NCI-H510A treated with DMSO at 0.1 percent for 48 hours (cell line): ENCODE data around the gene MACROH2A1.
A peak's percentile ranks its signal among the peaks of the same experiment; 100 is the strongest.

Experiments
- DNase-seq: peaks from one replicate; lab custom pipeline; 2025; lab: John Stamatoyannopoulos, UW

The MACROH2A1 gene

GRCh38 chr5:135435467-135436330 is 36.7 kb upstream of the MACROH2A1 start:
- DNase-seq, result no peak

GRCh38 chr5:135434591-135435466 is 35.8 kb upstream of the MACROH2A1 start:
- DNase-seq, result no peak

DNA sequence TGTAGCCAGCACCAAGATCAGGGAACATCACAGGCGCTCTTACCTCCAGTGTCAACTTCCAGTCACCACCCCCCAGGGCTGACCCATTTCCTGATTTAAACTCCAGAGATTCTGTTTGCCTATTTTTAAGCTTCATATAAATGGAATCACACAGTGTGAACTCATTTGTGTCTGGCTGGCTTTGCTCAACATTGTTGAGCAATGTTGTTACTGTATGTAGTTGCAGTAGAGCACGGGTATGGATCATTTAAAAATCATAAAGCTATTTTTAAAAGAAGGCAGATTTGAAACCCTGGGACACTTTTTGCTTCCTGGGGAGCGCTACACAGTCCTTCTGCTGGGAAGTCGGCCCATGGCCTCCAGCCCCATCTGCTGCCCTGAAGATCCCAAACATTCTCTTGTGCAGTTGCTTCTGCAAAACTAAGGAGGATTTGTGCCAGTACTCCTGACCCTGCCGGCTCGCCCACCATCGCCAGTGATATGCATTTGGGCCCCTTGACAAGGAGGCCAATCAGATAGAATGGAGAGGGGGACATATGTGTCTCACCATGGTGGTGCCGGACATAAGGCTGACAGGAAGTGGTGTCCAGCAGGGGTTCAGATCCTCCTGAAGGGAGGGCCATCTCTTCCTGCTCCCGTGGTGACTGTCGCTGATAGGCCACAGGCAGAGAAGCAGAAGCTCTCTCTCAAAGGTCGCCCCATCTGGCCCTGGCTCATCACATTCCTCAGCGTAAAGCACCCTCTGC is 34.8 kb upstream of the MACROH2A1 start:
- DNase-seq, result no peak

- DNase-seq, result no peak
Observed at GRCh38 chr5:135432113-135432512, 33.1 kb upstream of the MACROH2A1 start.

GRCh38 chr5:135430135-135430437 is 31.1 kb upstream of the MACROH2A1 start:
- no peak for DNase-seq

DNA sequence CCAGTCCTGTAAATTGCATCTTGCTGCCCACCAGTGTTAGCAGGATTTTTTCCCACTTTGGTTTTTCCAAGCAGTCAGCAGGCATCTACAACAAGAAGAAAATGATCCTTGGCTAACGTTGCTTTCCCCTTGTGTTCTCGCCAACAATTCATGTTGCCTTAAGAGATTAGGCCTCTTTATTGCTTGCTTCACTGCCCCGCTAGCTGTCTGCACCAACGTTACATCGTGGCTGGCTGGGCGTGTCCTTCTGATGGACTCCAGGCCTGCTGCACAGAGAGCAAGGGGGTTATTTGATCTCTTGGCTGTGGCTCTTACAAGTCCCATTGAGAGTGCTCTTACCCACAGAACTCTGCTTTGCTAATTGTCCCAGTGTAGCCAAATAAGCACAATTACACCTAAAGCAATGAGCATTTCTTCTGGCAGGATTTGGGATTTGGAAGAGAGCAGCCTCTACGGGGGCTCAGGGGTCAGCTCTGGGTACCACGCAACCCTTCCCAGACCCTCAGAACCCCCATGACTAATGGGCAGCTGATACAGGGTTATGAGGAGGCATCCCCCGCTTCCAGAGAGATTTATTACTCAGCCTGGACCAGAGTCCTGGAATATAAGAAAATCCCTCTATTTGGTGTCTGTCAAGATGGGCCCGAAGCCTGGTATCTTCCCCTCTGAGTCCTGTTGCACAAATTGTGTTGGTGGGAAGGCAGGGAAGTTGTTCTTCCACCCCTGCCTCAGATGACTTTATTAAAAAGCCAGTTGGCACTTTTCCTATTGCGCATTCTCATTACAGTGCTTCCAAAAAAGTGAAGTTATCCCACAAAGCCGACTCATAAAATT is 30.5 kb upstream of the MACROH2A1 start:
- DNase-seq, result no peak

- no peak for DNase-seq
Observed at GRCh38 chr5:135428586-135428985, 29.6 kb upstream of the MACROH2A1 start.

DNA sequence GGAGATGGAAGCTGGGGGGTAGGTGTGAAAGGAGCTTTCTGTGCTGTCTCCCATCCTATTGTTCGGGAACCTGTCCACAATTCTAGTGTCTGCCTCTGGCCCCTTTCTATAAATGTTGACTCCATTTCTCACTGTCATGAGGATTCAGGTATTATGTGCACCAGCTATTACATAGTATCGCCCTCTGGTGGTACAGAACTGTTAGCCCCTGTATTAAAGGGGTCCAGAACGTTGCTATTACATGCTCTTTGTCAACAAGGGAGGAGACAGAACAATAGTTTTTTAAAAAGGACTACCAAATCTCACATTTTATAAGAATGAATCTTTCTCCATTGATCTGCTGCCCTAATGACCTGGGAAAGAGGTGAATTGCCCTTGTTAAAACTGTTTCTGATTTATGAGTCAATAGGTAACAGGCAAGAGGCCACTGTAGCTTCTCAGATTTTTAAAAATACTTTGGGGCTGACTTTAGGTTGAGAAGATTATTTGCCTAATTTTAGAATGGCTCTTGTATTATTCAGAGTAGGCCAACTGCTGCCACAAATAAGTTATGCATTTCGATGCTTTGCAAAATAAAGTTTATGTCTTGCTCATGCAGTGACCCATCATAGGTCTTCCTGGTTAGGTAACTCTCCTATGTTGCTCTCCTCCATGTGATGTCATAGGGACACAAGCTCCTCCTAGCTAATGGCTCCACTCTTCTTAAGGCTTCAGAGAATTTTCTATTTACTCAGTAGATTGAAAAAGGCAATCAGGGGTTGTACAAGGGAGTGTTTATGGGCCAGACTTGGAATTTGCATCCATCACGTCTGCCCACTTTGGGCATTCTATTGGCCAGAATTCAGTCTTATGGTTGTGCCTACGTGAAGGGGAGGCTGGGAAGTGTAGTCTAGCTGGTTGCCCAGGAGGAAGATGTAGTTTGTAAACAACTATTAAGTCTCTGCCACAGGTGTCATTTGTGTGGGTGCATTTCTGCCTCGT is 27.4 kb upstream of the MACROH2A1 start:
- DNase-seq, result peak; percentile 29

DNA sequence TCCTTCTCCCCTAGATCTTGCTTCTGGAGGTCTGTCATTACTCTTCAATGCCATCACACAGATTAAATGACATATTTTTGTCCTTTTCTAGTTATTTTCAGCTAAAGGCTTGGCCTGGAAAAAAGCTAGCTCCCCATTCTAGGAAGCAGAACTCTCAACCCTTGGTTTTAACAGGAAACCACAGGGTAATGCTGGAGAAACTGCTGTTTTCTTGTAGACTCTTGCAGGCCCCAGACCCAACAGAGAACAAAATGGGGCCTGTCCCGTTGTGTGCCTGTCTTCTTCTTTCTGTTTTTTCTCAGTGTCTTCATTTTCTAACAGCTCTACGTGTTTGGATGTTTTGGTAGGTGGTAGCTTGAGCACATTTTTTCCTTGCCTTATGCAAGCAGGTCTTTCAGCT is 26.6 kb upstream of the MACROH2A1 start:
- DNase-seq, result no peak

GRCh38 chr5:135423846-135424168 is 24.8 kb upstream of the MACROH2A1 start:
- no peak for DNase-seq

GRCh38 chr5:135423146-135423845 is 24.3 kb upstream of the MACROH2A1 start:
- no peak for DNase-seq

- DNase-seq, result no peak
Observed at GRCh38 chr5:135422419-135422818, 23.4 kb upstream of the MACROH2A1 start.

DNA sequence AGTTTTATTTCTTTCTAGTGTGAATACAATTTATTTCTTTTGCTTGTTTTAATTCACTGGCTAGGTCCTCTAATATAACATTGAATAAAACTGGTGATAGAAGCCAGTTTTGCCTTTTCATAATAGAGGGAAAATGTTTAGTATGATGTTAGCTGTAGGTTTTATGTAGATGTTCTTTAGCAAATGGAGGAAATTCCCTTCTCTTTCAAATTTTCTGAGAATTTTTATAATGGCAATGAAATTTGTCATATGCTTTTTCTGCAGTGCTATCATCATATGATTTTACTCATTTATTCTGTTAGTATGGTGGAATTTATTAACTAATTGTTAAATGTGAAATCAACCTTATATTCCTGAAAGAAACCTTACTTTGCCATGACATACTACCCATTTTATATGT is 18.1 kb upstream of the MACROH2A1 start:
- no peak for DNase-seq

- no peak for DNase-seq
Observed at GRCh38 chr5:135405082-135405481, 6.1 kb upstream of the MACROH2A1 start.

GRCh38 chr5:135402031-135402430 is 3.0 kb upstream of the MACROH2A1 start:
- DNase-seq, result no peak

- peak; percentile 21 for DNase-seq
Observed at GRCh38 chr5:135400866-135401265, 1.8 kb upstream of the MACROH2A1 start.

GRCh38 chr5:135399794-135400542 is 937 bp upstream of the MACROH2A1 start:
- no peak for DNase-seq

- peak; percentile 40 for DNase-seq
Observed at GRCh38 chr5:135398160-135398854, 724 bp downstream of the MACROH2A1 start.

DNA sequence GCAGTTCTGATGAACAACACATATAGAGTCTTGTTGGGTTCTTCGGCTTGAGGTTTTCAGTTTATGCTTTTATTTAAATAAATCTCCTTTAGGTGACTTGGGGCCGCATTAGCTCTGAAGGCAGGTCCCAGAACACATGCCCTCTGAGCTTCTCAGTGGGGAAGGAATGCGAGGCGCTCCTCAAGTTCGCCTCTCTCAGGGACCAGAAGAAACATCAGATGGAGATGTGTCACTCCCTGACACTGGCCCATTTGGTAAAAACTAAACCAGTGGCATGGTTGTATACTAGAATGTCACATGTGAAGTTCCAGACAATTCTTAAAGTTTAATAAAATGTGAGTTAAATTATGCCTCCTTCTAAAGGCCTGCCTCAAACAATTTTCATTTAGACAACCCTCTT is 1.9 kb downstream of the MACROH2A1 start:
- no peak for DNase-seq
